Mucosa of stomach (tissue), 1 donor: ENCODE results near the gene CFAP74.
"Not testable (repeated sequence)": the region's sequence is repeated elsewhere in the genome, so short reads cannot be mapped to it uniquely, and the experiment has no call there.

ENCODE experiments used
- H3K27me3 ChIP-seq: one replicate; pipeline ENCODE4 v1.7.0; 2013; ENCODE audit warnings: mild to moderate bottlenecking, low read length; ENCODE audit not compliant: control insufficient read depth, insufficient read depth
- H3K36me3 ChIP-seq: one replicate; pipeline ENCODE4 v1.7.0; 2013; ENCODE audit warnings: low read length; ENCODE audit not compliant: control insufficient read depth, insufficient read depth
- H3K4me1 ChIP-seq: one replicate; pipeline ENCODE4 v1.7.0; 2013; ENCODE audit warnings: mild to moderate bottlenecking, low read length; ENCODE audit not compliant: control insufficient read depth, insufficient read depth
- H3K4me3 ChIP-seq: one replicate; pipeline ENCODE4 v1.7.0; 2013; ENCODE audit warnings: low read length
- H3K9ac ChIP-seq: one replicate; pipeline ENCODE4 v1.7.0; 2013; ENCODE audit warnings: mild to moderate bottlenecking, low read length, moderate library complexity
- H3K9me3 ChIP-seq: one replicate; pipeline ENCODE4 v1.7.0; 2013; ENCODE audit warnings: mild to moderate bottlenecking, low read length, moderate library complexity; ENCODE audit not compliant: control insufficient read depth
- donor health status: Pancreatic carcinoma.

CFAP74 gene

GRCh38 chr1:1934848-1935247 is 68.7 kb downstream of the CFAP74 start:
- not testable (repeated sequence) for H3K9ac ChIP-seq, H3K4me3 ChIP-seq, H3K4me1 ChIP-seq, H3K9me3 ChIP-seq, H3K27me3 ChIP-seq, H3K36me3 ChIP-seq

- H3K4me1 ChIP-seq: no peaks in the 10 kb centered on the region
- H3K27me3 ChIP-seq: no peaks in the 10 kb centered on the region
- no peaks in the 10 kb centered on the region for H3K36me3 ChIP-seq
- no peaks in the 10 kb centered on the region for H3K9me3 ChIP-seq
- H3K4me3 ChIP-seq: no peak overlapping the region
- no peak overlapping the region for H3K9ac ChIP-seq
These were observed 73.7 kb downstream of the CFAP74 start for GRCh38 chr1:1929639-1930545.

- no peak overlapping the region for H3K4me3 ChIP-seq
- H3K36me3 ChIP-seq: no peaks in the 10 kb centered on the region
- no peaks in the 10 kb centered on the region for H3K9me3 ChIP-seq
- no peaks in the 10 kb centered on the region for H3K27me3 ChIP-seq
- no peak overlapping the region for H3K9ac ChIP-seq
- H3K4me1 ChIP-seq: no peaks in the 10 kb centered on the region
These were observed 74.4 kb downstream of the CFAP74 start for GRCh38 chr1:1929102-1929638.

- Histone ChIP-seq H3K27me3 (no peaks in the 10 kb centered on the region), H3K4me3 (no peak overlapping the region), H3K9me3 (no peaks in the 10 kb centered on the region), H3K9ac (no peak overlapping the region), H3K36me3 (no peaks in the 10 kb centered on the region), H3K4me1 (no peaks in the 10 kb centered on the region)
These were observed 75.1 kb downstream of the CFAP74 start for GRCh38 chr1:1928231-1929101.

GRCh38 chr1:1927751-1928150 is 75.8 kb downstream of the CFAP74 start:
- peaks cover 2% of the 10 kb centered on the region for H3K4me1 ChIP-seq
- H3K36me3 ChIP-seq: no peaks in the 10 kb centered on the region

GRCh38 chr1:1926886-1927660 is 76.5 kb downstream of the CFAP74 start:
- H3K36me3 ChIP-seq: no peaks in the 10 kb centered on the region
- H3K27me3 ChIP-seq: no peaks in the 10 kb centered on the region
- H3K4me1 ChIP-seq: peaks cover 4% of the 10 kb centered on the region
- H3K9ac ChIP-seq: no peak overlapping the region
- no peak overlapping the region for H3K4me3 ChIP-seq
- no peaks in the 10 kb centered on the region for H3K9me3 ChIP-seq

More at GRCh38 chr1:1927751-1928150, 75.8 kb downstream of the CFAP74 start:
- Histone ChIP-seq H3K9me3 (no peaks in the 10 kb centered on the region), H3K4me3 (no peak overlapping the region), H3K9ac (no peak overlapping the region), H3K27me3 (no peaks in the 10 kb centered on the region)

GRCh38 chr1:1926346-1926811 is 77.2 kb downstream of the CFAP74 start:
- no peaks in the 10 kb centered on the region for H3K36me3 ChIP-seq
- H3K9ac ChIP-seq: no peak overlapping the region
- H3K27me3 ChIP-seq: no peaks in the 10 kb centered on the region
- peaks cover 4% of the 10 kb centered on the region for H3K4me1 ChIP-seq
- no peak overlapping the region for H3K4me3 ChIP-seq
- no peaks in the 10 kb centered on the region for H3K9me3 ChIP-seq

GRCh38 chr1:1925437-1926345 is 77.9 kb downstream of the CFAP74 start:
- no peaks in the 10 kb centered on the region for H3K27me3 ChIP-seq
- H3K4me1 ChIP-seq: peaks cover 4% of the 10 kb centered on the region
- no peak overlapping the region for H3K4me3 ChIP-seq

GRCh38 chr1:1924849-1925248 is 78.7 kb downstream of the CFAP74 start:
- H3K4me1 ChIP-seq: peaks cover 11% of the 10 kb centered on the region
- H3K9ac ChIP-seq: no peak overlapping the region
- no peaks in the 10 kb centered on the region for H3K36me3 ChIP-seq
- H3K9me3 ChIP-seq: no peaks in the 10 kb centered on the region
- no peaks in the 10 kb centered on the region for H3K27me3 ChIP-seq
- no peak overlapping the region for H3K4me3 ChIP-seq

More at GRCh38 chr1:1925437-1926345, 77.9 kb downstream of the CFAP74 start:
- Histone ChIP-seq H3K9ac (no peak overlapping the region), H3K36me3 (no peaks in the 10 kb centered on the region), H3K9me3 (no peaks in the 10 kb centered on the region)

- no peaks in the 10 kb centered on the region for H3K36me3 ChIP-seq
- H3K4me3 ChIP-seq: no peak overlapping the region
- peaks cover 15% of the 10 kb centered on the region for H3K4me1 ChIP-seq
- no peaks in the 10 kb centered on the region for H3K9me3 ChIP-seq
- no peaks in the 10 kb centered on the region for H3K27me3 ChIP-seq
- no peak overlapping the region for H3K9ac ChIP-seq
These were observed 79.2 kb downstream of the CFAP74 start for GRCh38 chr1:1924386-1924785.
